H1 (cell line): ENCODE data around the gene YTHDF2.

Source experiments
- CREB1 ChIP-seq: IDR thresholded peaks from 2 replicates; pipeline ENCODE4 v1.6.1; 2012; ENCODE audit warnings: inconsistent platforms
- GTF2F1 ChIP-seq: IDR thresholded peaks from 2 replicates; pipeline ENCODE4 v1.6.1; 2012; ENCODE audit warnings: low read depth, low read length, improper control_type of control experiment, borderline replicate concordance
- POLR2A ChIP-seq, 2 experiments: IDR thresholded peaks; 1 replicate in 1 of 2; 2 replicates in 1 of 2; pipeline ENCODE4 v1.6.1; 2011; ENCODE audit warnings: low read depth in 2 of 2, low read length in 2 of 2, mild to moderate bottlenecking in 2 of 2; ENCODE audit errors: control extremely low read depth in 1 of 2
- SIN3A ChIP-seq, 2 experiments: IDR thresholded peaks in 1 of 2; conservative IDR thresholded peaks in 1 of 2; 2 replicates each; pipeline ENCODE4 v1.6.1; 2011 to 2012; ENCODE audit warnings: low read length in 2 of 2, improper control_type of control experiment in 1 of 2, low read depth in 1 of 2, mild to moderate bottlenecking in 1 of 2
- SP1 ChIP-seq: IDR thresholded peaks from 2 replicates; pipeline ENCODE4 v1.6.1; 2011; ENCODE audit warnings: low read depth, low read length
- SP2 ChIP-seq: IDR thresholded peaks from 2 replicates; pipeline ENCODE4 v1.6.1; 2012; ENCODE audit warnings: mild to moderate bottlenecking, low read length, inconsistent platforms
- TF ChIP-seq, protein P1 (sequence below), 3 experiments: IDR thresholded peaks; 1 replicate in 2 of 3; 2 replicates in 1 of 3; pipeline versions ENCODE4 v1.5.1 to v1.6.1; 2011; ENCODE audit warnings: low read length in 3 of 3, mild to moderate bottlenecking in 3 of 3, inconsistent platforms in 2 of 3, low read depth in 1 of 3, moderate library complexity in 1 of 3; ENCODE audit not compliant: insufficient read depth in 1 of 3; ENCODE audit errors: control extremely low read depth in 1 of 3

DNA sequence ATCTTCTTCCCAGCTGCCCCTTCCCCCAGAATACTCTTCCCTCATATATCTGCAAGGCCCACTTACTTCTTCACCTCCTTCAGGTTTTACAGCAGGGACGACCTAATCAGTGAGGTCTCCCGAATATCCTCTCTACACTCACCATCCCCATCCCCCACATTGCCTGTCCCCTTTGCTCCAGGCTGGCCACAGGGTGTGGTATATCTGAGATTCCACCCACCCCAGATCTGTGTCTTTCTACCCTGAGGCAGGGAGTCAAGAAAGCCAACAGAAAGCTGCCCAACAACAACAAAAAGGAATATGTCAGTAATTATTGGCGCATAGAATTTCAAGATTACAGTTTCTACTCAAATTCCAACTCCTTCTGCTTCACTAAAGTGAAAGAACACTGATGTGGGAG, 45.3 kb downstream of the YTHDF2 start:
- TF ChIP-seq POLR2A (IDR thresholded peaks at IDR 0.05; ENCODE audit: control extremely low read depth in 1 of 2, low read depth in 2 of 2, low read length in 2 of 2) (no peak), CREB1 (no peak), SP2 (no peak), SIN3A (conservative IDR thresholded peaks at IDR 0.05 in 1 of 2, IDR thresholded peaks at IDR 0.05 in 1 of 2; ENCODE audit: low read depth in 1 of 2, low read length in 2 of 2) (no peak), GTF2F1 (no peak), SP1 (no peak)
- TF ChIP-seq, protein P1, sequence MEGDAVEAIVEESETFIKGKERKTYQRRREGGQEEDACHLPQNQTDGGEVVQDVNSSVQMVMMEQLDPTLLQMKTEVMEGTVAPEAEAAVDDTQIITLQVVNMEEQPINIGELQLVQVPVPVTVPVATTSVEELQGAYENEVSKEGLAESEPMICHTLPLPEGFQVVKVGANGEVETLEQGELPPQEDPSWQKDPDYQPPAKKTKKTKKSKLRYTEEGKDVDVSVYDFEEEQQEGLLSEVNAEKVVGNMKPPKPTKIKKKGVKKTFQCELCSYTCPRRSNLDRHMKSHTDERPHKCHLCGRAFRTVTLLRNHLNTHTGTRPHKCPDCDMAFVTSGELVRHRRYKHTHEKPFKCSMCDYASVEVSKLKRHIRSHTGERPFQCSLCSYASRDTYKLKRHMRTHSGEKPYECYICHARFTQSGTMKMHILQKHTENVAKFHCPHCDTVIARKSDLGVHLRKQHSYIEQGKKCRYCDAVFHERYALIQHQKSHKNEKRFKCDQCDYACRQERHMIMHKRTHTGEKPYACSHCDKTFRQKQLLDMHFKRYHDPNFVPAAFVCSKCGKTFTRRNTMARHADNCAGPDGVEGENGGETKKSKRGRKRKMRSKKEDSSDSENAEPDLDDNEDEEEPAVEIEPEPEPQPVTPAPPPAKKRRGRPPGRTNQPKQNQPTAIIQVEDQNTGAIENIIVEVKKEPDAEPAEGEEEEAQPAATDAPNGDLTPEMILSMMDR (IDR thresholded peaks at IDR 0.05; ENCODE audit: control extremely low read depth in 1 of 3, insufficient read depth in 1 of 3, low read depth in 1 of 3, low read length in 3 of 3) = no peak
